Measurements from ENCODE around the gene GRB7.
"Not testable (repeated sequence)": the region's sequence is repeated elsewhere in the genome, so short reads cannot be mapped to it uniquely, and the experiment has no call there.

Gene GRB7

DNA sequence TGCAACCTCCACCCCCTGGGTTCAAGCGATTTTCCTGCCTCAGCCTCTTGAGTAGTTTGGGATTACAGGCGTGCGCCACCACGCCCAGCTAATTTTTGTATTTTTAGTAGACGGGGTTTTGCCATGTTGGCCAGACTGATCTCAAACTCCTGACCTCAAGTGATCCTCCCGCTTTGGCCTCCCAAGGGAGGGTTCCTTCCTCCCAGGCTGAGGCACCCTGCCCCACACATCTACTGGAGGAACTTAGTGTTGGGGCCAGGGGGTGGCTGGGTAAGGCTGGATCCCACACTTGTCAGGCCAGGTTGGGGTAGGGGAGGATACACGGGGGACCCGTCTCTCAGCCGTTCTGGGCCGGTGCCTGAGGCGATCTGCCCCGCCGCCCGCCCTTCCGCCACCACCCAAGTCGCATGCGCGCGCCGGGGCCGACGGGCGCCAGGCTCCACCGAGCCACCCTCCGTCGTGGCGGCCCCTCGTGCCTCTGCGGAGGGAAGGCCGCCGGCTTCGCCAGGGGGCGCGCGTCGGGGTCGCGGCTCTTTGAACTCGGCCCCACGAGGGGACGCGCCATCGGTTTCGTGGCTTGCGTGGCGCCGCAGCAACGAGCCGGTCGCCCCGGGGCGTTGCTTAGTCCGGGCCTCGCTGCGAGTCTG is 15.9 kb downstream of the GRB7 start:
- no peak for DNase-seq

DNA sequence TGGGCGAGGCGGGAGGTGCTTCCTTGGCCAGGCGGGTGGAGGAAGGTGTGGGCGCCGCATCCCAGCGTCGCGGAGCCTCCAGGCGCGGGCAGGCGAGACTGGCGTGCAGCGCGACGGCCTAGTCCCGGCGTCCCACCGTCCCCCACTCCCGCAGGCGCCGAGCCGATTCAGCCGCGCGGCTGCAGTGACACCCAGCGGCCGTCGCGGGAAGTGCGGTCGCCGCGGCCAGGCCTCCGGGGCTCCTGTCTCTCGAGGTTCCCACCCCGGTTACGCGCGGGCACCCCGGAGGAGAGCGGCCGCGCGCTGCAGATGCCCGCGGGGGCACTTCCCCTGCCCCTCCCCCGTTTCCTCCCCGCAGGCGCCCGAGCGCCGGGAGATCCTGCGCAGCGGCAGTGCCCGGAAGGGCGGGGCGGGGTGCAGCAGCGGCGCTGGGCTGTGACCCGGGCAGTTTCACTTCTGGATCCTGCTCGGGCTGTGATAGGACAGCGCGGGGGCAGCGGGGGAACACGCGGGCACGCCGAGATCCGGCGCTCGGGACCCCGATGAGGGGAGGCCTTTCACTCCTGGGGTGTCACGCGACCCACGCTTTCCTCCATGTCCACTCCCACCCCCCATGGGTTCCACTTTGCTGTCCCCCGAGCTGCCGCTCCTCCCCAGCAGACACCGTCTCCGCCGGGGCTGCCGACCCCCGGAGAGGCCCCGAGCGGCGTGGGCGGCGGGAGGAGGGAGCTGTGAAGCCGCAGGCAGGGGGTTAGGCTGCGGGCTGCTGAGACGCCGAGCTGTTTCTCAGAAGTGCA is 16.6 kb downstream of the GRB7 start:
- DNase-seq: peak; percentile 21

DNA sequence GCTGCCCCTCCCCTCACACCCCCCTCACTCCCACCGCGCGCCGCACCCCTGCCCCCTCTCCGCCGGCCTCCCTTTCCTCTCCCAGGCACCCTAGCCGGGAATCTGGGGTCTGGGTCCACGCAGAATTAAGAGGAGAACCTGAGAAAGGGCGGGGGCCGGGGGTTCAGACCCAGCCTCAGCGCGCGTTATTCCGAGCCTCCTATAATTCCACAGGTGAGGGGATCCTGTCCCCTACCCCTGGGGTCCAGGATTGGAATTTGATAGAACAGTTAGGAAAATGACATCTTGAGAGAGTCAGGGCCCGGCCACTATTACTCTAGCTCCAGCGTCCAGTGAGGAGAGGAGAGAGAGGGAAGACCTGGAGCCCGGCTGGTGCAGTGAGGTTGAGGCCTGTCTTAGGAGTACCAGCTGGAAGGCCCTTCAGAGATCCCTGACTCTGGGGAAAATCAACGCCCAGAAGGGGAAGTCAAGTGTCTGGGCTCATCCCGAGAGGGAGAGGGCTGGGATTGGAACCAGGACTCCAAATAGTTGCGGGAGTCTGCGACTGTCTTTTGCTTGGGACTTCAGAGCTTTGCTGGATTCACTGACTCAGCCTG is 17.3 kb downstream of the GRB7 start:
- no peak for DNase-seq

DNA sequence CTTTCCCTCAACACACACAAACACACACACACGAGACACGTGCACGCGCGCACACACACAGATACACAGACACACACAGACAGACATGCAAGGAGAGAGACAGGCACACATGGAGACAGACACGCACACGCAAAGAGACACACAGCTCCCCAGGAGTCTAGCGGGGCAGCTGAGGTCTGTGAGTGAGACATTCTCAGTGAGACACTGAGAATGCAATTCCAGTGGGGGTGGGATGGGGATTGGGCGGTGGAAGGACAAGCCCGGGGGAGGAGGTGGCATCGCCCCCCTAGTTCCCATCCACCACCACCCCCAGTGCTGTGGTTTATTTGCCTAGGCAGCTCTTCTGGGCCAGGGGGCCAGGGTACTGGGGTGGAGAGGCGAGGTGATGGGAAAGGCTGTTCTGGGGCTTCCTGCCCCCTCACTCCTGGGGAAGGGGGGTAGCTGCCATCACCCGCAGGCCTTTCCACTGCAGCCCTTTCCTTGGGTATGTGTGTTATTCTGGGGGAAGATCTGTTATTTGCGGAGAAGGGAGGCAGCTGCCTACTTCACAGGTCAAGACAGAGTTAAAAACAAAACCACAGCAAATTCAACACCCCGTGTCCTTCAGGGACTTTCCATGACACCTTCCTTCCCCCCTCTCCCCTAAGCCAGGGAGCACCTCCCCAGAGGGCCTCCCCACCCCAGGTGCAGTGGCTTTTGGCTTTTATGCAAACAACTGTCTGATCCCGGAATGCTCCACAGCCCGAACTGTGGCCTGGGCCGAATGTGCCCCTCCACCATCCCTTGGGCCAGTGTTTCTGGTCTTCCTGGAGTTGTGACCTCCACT is 18.0 kb downstream of the GRB7 start:
- no peak for DNase-seq

DNA sequence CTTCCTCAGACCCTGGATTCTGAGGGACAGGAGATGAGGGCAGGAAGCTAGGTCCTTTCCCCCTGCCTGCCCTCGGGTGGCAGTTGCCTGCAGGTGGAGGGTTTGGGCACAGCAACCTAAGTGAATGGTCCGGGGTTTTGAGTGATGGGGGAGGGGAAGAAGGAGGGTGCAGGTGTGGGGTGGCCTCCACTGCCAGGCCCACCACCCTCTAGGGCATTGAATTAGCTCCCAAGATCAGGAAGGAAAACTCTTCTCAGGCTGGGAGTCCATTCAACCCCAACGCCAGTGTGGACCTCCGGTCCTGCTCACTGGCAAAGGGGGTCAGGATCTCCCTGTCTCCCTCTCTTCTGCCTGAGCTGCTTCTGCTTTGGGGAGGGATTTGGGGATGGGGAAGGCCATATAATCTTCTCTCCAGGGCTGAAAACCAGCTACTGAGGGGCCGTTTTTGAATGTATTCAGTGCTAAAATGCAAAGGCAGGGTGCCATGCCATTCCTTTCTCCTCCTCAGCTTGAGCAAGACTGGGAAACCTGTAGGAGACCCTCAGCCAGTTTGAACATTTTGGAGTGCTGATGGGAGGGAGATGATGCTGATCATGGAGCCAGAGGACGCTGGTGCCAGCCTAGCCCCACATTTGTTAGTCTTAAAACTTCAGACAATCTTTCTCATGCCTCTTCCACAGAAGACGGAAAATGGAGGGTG is 18.8 kb downstream of the GRB7 start:
- DNase-seq: no peak

DNA sequence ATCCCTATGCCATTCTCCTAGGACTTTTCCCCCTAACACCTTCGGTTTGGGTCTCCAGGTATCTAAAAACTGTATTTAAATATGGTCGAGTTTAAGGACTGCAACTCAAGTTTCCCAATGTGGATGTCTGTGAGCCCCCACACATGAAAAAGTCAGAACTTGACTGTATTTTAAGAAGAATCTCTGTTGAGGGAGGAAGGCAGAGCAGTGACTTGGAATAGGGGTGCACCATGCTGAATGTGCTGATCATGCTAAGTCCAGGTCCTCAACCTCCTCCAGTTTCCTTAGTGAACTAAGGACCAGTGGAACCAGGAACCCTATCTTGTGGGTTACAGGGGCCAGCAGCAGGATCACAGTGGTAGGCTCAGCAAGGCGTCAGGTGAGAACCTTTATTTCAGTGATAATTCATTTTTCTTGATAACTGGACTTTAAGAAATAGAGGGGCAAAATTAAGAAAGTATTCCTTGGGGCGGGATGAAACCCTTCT is 19.5 kb downstream of the GRB7 start:
- no peak for DNase-seq

DNA sequence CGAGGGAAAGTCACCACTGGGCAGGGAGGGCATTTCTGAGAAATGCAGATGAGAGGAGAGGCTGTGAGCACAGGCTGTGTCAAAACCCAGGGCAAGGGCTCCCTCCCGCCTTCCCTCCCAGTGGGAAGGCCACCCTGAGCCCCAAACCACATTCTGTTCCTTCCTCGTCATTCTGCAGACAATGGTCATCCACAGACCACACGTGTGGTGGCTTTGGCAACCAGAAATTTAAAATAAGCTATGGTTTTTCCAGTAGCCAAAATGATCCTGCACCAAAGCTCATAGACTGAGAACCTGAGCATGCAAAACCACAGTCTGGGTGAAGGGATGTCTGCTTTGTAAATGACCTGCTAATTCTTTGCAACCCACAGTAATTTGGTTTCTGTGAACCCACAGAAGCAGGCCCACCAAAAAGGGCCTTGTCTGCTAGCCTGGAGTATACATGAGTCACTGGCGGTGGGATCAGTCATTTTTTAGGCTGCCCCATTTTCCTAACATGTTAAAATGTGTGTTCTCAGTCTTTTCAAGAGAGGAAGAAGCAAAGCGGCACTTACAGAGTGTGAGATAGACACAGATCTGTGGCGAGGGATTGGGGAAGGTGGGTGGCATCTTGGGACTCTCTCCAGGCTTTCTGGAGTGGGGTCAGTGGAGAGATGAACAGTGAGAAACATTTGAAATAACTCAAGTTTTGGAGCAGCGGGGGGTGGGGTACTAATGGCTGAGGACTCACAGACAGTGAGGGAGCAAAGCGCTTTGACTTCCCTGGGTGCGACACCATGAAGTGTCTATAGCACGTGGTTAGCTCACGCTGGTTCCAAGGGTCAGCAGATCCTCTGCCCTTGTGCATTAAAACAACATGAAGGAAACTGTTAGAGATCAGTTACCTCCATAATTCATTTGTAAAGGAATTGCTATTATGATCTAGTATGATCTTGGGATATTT is 20.5 kb downstream of the GRB7 start:
- no peak for DNase-seq

DNA sequence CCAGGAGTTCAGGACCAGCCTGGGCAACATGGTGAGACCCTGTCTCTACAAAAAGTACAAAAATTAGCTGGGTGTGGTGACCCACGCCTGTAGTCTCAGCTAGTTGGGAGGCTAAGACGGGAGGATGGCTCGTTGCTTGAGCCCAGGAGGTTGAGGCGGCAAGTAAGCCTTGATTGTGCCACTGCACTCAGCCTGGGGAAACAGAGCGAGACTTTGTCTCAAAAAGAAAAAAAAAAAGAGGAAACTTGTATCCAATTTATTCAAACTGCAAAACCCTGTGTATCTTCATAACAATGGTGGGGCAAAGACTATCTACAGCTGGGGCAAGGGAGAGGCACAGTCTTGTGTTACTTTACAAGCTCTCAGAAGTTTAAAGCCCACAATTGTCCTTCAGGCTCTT is 21.5 kb downstream of the GRB7 start:
- DNase-seq: no peak

DNA sequence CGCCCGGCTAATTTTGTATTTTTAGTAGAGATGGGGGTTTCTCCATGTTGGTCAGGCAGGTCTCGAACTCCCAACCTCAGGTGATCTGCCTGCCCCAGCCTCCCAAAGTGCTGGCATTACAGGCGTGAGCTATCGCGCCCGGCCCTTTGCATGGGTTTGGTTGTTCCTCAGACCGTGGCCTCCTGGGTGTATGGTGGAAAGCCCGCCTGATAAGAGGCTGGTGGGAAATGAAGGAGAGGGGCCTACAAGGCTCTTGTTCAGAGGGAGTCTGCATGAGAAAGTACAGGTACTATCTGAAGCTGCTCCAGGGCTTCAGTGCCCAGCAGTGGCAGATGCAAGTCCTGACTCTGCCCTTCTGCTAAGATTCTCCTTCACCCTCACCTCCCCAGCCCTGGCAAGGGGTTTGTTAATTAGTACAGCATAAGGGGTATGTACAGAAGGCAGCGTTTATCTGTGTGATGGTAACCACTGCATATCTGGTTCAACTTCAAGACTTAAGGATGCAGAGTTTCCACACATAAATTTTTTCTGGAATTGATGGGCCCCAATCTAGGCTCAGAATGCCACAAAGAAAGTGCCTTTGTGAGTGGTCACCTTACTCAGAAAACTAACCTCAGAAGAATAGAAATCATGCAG is 24.2 kb downstream of the GRB7 start:
- no peak for DNase-seq

DNA sequence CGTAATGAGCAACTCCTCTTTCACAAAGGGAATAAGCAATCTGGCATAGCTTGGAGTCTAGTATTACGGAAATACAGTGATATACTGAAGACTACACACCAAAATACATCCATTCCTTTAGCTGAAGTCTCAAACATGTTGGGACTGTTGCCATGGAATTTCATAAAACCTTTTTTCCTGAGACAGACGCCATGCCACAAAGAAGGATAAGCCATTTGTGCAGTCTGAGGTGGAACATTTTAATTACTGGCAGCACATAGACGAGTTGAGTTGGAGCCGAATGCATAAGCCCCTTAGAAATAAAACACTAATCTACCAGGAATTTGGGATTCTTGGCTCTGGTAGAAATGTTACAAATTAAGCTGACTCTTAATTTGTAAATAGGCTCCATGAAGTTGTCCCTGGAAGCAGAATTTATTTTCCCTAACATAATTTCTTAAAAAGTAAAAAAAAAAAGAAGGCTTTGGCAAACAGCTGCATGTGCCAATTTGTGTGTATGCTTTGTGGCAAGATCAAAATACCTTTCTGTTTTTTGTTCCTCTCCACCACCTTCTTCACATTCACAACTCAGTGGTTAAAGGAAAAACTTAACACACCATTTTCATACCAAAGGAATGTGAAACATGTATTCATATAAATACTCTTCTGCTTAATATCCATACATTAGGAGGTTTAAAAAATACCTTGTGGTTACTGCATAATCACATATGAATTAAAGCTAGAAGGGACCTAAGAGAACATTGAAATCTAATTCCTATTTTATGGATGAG is 25.5 kb downstream of the GRB7 start:
- DNase-seq: no peak

DNA sequence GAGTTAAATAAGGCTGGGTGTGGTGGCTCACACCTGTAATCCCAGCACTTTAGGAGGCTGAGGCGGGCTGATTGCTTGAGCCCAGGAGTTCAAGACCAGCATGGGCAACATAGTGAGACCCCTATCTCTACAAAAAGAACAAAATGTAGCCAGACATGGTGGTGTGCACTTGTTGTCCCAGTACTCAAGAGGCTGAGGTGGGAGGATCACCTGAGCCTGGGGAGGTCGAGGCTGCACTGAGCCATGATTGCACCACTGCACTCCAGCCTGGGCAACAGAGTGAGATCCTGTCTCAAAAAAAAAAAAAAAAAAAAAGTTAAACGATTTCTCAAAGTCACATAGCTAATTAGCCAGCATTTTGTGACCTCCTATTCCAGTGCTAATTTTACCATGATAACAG is 26.4 kb downstream of the GRB7 start:
- not testable (repeated sequence) for DNase-seq

DNA sequence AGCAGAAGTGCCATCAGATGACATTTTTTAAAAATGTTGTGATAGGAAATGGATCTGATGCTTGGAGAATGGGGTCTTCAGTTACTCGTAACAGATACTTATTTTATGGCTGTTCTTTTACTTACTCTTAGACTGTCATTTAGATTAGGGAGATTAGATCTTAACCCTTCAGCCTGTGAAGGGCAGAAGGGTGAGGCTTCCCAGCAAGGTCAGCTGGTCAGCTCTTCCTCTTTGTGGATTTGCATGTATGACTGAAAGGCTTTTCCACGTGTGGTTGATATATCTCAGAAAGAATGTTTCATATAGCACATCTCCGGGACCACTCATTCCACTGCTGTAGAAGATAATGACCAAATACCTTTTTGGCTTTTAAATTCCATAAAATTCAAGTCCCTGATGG is 27.4 kb downstream of the GRB7 start:
- no peak for DNase-seq

DNA sequence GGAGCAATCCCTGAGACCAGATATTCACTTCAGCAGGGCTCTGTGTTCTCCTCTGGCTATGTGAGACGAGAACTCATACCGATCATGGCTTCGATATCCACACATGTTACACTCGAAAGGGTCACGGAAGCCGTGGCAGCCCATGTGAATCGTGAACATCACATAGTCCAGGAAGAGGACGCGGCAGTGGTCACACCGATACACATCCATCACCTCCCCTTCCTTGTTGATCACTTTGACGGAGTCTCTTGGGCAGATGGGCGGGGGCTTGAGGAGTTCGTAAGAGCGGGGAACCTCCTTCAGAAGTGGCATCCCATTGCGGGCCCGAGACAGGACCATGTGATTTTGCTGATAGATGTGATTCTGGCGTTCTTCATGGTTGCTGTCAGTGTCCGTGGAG is 28.0 kb downstream of the GRB7 start:
- no peak for DNase-seq

DNA sequence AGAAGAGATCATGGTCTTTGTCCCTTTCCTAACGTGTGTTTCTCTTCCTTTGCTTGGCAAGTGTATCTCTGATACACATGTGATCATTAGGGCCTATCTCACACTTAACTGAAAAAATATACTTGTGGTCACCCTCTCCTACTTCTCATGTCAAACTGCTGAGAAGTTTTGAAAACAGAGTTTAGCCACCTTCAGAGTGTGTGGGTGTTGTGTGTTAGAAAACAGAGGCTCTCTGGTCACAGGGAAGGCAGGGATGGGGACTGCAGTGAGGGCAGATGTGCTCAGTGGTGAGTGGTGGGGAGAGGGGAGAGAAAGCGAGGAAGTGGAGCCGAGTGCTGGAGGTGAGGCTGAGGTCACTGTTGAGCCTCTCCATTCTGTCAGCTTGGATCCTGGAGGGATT is 29.4 kb downstream of the GRB7 start:
- no peak for DNase-seq

DNA sequence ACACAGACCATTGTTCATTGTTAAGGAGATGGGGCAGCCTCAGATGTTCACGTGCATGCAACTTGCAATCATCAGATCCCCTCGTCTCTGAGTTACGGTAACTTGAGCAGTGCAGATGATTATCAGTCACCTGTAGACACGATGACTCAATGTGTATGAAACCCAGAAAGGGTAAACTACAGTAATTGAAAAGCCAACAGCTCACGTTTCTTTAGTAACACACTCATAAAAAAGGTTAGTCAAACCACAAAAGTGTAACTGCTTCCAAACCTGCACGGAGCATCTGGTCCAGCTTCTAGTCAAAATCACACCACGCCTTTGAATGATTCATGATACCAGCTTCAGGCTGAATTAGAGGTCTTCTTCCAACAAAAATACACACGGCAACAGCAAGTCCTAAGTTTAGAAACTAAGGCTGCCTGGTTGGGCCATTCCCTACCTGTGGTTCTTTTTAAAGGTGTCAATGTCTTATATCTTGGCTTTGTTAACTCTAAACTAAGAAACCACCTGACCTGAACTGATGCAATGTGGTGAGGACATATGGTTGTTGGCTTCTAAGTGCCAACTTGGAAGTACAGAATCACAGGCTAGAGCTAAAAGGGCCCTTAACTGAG is 32.3 kb downstream of the GRB7 start:
- no peak for DNase-seq

DNA sequence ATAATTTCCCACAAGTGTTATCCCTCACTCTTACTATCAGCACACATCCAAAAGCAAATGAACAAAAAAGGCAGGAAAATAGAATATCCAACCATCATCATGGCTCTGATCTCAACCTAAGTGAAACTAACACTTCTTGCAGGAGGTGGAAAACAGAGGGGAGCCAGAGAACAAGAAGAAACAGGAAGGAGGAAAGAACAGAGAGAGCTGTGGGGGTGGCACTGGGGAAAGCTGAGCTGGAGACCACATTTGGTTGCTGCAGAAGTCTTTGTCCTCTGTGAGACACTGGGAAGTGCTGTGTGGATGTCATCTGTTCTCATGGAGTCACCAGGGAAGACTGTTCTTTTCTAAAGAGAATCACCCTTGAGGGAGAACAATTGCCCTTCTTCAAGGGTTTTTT is 34.7 kb downstream of the GRB7 start:
- no peak for DNase-seq

DNA sequence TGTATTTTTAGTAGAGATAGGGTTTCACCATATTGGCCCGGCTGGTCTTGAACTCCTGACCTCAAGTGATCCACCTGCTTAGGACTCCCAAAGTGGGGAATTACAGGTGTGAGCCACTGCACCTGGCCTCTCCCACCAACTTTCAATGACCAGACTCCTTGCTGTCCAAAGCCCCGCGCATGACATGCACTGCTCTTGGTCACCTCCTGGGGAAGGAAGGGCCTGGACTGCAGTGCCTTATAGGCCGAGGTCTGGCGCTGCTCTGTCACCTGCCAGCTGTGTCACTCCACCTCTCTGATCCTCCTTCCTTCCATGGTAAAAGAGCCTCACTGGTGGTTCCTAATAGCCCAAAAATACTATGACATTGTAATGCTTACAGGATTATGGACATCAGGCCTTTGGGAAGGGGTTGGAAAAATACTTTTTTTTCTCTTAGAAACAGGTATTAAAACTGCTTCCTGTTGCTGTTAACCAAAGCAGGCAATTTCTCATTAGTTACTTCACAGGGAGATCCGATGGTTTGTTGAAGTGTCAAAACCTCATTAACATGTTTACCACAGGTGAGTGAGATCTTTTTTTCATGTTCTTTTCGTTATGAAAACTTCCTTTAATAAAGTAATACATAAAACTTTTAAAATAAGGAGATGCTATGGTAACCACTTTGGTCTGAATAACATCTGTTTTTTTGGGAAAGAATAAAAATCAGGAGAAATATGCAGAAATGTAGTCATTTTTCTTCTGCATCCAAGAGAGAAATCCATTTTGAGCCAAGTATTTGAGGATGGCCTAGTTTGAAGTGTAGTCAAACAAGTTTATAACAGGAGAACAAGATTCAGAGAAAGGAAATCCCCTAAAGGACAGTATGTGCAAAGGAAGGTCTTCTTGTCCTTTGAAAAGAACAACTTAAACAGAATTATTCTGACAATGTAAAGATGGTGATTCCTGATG is 35.5 kb downstream of the GRB7 start:
- no peak for DNase-seq

DNA sequence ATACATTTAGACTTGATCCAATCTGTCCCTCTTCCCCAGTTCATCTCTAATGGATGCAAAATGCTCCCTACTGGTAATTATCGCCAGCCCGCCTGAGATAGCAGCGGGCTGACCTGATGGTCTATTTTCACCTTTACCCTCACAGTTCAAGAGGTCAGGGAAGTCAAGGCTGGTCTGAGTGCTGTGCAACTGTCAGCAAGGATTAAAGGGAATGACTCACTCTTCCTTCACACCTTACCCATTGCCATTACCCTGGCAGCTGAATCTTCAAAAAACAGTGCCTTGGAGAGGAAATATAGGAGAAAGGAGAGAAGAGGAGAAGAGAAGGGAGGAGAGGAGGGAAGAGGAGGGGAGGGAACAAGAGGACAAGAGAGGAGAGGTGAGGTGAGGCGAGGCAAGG is 36.3 kb downstream of the GRB7 start:
- DNase-seq: no peak

DNA sequence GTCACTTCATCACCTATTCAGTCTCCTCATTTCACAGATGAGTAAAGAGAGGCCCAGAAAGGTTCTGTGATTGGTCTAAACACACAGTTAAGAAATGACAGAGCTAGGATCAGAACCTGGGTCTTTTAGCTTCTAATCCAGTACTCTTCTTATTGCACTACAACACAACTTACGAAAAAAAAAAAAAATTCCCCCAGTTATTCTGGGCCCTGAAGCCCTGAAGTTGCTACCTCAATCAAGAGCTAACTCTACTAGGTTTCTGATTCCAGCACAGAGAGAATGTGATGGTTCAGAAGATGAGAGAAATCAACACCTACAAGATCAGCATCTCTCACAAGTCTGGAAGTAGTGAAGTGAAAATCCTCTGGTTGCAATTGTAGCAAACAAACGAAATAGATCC is 37.3 kb downstream of the GRB7 start:
- no peak for DNase-seq

All from NCI-H524 treated with DMSO at 0.1 percent for 48 hours (cell line).